GM12872 (cell line): ENCODE measurements around the gene CSNK1G1.

Experiments used
- TF ChIP-seq, protein P1 (sequence below): IDR thresholded peaks from 3 replicates; pipeline ENCODE4 v1.5.1; 2011; ENCODE audit warnings: low read depth, mild to moderate bottlenecking, low read length, moderate library complexity; ENCODE audit not compliant: insufficient read depth

CSNK1G1 gene

DNA sequence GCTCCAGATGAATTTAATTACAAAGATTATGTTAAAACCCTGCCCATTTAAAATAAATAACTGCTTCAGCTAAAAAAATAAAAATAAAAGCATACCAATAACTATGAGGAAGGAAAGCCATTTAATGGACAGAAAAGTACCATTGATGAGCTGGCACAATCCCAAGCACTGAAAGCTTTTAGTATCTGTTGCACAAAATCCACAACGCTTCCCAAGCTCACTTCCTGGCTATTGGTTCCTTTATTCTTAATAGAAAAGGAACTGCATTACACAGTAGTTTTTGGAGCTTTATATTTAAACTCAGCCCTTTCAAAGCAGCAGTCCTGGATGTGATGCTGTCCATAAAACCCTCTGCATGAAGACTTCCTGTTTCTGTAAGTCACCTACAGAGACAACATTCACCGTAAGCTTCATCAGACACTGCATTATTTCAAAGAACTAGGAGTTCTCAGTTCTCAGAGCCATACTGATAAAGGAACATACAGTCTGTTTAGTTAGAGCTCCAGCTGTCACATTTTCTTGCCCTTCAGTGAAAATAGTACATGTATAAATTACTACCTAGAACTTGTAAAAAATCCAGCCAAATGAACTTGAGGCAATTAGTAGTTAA is 81.5 kb downstream of the CSNK1G1 start:
- TF ChIP-seq, protein P1, sequence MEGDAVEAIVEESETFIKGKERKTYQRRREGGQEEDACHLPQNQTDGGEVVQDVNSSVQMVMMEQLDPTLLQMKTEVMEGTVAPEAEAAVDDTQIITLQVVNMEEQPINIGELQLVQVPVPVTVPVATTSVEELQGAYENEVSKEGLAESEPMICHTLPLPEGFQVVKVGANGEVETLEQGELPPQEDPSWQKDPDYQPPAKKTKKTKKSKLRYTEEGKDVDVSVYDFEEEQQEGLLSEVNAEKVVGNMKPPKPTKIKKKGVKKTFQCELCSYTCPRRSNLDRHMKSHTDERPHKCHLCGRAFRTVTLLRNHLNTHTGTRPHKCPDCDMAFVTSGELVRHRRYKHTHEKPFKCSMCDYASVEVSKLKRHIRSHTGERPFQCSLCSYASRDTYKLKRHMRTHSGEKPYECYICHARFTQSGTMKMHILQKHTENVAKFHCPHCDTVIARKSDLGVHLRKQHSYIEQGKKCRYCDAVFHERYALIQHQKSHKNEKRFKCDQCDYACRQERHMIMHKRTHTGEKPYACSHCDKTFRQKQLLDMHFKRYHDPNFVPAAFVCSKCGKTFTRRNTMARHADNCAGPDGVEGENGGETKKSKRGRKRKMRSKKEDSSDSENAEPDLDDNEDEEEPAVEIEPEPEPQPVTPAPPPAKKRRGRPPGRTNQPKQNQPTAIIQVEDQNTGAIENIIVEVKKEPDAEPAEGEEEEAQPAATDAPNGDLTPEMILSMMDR = no peak

DNA sequence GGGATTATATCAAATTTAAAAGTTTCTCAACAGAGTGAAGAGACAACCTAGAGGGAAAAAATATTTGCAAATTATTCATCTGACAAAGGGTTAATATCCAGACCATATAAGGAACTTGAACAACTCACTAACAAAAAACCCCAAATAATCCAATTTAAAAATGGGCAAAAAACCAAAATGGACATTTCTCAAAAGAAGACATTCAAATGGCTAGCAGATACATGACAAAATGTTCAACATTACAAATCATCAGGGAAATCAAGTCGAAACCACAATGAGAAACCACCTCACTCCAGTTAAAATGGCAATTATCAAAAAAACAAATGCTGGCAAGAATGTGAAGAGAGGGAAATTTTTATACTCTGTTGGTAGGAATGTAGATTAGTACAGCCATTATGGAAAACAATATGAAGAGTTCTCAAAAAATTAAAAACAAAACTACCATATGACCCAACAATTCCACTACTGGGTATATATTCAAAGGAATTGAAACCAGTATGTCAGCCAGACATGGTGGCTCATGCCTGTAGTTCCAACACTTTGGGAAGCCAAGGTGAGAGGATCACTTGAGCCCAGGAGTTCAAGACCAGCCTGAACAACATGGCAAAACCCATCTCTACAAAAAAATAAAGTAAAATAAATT is 88.5 kb downstream of the CSNK1G1 start:
- TF ChIP-seq, protein P1 = no peak

DNA sequence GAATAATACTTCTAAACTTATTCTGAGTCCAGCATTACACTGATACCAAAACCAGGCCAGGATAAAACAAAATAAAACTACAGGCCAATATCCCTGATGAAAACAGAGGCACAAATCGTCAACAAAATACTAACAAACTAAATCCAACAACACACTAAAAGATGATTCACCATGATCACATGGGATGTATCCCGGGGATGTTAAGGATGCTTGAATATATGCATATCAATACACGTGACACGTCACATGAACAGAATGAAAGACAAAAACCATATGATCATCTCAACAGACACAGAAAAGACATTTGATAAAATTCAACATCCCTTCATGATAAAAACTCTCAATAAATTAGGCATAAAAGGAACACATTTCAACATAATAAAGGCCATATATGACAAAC is 91.5 kb downstream of the CSNK1G1 start:
- TF ChIP-seq, protein P1 = no peak

DNA sequence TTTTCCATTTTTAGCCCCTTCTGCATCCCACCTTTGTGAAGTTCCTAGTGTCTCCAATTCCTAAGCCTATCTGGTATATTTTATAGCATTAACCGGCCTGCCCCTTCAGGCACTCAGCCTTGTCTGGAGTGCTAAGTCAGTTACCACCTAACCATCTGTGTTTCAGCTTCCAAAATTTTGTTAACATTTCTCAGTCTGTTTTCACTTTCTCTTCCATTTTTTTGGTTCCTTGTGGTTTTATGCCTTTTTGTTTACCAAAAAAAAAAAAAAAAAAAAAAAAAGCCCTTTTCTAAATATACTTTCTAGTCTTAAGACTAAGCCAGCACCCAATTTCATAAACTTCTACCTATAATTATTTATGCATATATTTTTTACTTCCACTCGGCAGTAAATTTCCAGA is 92.4 kb downstream of the CSNK1G1 start:
- TF ChIP-seq, protein P1 = no peak

DNA sequence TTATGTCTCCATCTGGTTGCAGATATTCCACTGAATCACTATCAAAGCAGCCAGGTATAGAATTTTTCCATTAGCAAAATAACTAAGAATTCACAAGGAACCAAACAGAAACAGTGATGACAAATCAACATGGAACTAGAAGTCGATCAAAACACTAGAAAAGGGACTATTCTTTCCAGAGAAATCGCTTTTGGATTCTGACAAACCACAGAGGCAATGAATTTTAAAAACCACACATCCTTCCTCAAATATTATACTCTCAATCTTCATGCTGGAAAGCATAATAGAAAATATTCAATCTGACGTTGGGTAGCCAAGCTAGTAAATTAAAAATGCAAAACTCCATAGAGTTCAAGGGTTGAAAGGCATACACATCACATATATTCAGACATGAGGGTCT is 99.9 kb downstream of the CSNK1G1 start:
- TF ChIP-seq, protein P1 = no peak

DNA sequence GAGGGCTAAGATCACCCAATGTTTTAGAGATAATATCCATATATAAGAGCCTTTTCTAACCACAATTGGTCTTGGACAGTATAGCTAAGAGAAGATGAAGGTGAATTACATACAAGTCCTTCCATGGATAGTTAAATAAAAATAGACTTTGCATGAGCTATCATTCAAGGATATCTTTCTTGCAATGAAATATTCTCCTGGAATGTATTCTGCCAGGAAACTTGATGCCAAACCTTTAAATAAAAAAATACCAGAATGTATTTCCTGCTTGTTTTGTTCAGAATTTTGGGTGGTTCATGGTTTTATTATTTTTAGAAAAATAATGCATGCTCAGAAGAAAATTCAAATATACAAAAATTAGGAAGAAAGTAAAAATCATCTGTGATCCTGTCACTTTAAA is 104.3 kb downstream of the CSNK1G1 start:
- TF ChIP-seq, protein P1 = no peak

DNA sequence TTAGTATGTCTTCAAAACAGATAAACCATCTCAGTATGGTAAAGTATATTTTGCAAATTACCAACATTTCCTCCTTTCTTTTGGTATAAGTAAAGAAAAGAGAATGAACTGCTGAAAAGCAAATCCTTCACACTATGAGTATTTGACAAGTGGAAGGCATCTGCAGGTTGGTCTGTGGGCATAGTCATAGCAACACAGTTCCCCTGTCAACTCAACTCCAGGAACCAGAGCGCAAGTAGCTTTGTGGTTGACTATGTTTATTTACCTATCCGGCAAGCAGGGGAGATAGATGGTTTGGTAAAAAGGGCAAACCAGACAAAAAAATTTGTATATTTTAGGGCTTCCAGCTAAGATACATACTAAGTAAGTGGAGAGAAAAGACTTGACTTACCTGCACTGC is 104.9 kb downstream of the CSNK1G1 start:
- TF ChIP-seq, protein P1 = no peak
